NK-92 (cell line): ENCODE data around the gene INAFM1.

Source experiments
- DNase-seq: peaks from one replicate; lab custom pipeline; 2025; ENCODE audit not compliant: unreplicated experiment; lab: John Stamatoyannopoulos, UW

Gene INAFM1

GRCh38 chr19:47274071-47274890 lies at the start of gene INAFM1:
INAFM1 (plus strand) TSS chr19:47274885; CDS start chr19:47274920, 35 bp downstream.
- peak; percentile 74 for DNase-seq

GRCh38 chr19:47225746-47226425 lies 48.8 kb upstream of the INAFM1 start:
- no peak for DNase-seq

GRCh38 chr19:47226426-47227351 lies 48.0 kb upstream of the INAFM1 start:
- no peak for DNase-seq

- DNase-seq: no peak
Measured at GRCh38 chr19:47227352-47228167, 47.1 kb upstream of the INAFM1 start.

GRCh38 chr19:47228168-47228936 lies 46.3 kb upstream of the INAFM1 start:
- DNase-seq: no peak

- DNase-seq: no peak
Measured at GRCh38 chr19:47228937-47229675, 45.6 kb upstream of the INAFM1 start.

GRCh38 chr19:47229676-47230053 lies 45.0 kb upstream of the INAFM1 start:
- no peak for DNase-seq

- no peak for DNase-seq
Measured at GRCh38 chr19:47230054-47230920, 44.4 kb upstream of the INAFM1 start.

GRCh38 chr19:47230921-47231214 lies 43.8 kb upstream of the INAFM1 start, which contains the start of gene BBC3:
BBC3 (minus strand) TSS chr19:47231199; CDS start chr19:47228431, 2,768 bp downstream.
- no peak for DNase-seq

GRCh38 chr19:47231215-47232054 lies 43.2 kb upstream of the INAFM1 start:
- no peak for DNase-seq

GRCh38 chr19:47232422-47233211 lies 42.1 kb upstream of the INAFM1 start:
- DNase-seq: no peak

GRCh38 chr19:47236072-47236675 lies 38.5 kb upstream of the INAFM1 start:
- no peak for DNase-seq

- no peak for DNase-seq
Measured at GRCh38 chr19:47239152-47239551, 35.5 kb upstream of the INAFM1 start.

- no peak for DNase-seq
Measured at GRCh38 chr19:47239610-47240296, 34.9 kb upstream of the INAFM1 start.

GRCh38 chr19:47240556-47240955 lies 34.1 kb upstream of the INAFM1 start:
- DNase-seq: no peak
